ENCODE measurements around the gene HTR3B.
A peak's percentile ranks its signal among the peaks of the same experiment; 100 is the strongest.
"Not testable (repeated sequence)": the region's sequence is repeated elsewhere in the genome, so short reads cannot be mapped to it uniquely, and the experiment has no call there.

The HTR3B gene

DNA sequence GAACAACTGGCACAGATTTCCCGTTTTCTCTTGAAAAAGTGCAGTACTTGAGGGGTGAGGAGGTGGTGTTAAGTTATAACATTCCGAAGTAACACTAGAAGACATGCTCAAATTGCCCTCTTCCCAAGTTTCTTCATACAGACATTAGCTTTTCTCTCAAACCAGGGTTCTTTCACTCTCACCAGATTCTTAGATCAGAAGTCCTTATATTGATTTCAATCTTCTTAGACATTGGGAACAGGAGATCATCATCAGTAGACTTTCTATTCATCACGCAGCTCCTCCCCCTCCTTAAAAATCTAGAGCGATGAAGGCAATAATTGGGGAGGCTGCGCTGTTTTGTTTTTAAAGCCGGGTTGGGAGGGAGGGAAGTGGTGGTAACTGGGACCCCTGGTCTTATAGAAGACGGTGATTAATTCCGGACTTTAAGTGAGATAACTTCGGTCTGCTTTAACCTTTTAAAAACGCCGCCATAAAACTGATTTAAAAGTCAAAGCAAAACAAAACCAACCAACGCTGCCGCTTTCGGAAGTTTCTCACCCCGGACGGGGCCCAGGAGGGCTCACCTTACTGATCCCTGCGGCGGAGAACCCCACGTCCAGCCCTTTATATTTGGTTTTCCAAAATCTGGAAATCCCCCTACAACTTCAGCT lies 29.9 kb upstream of the HTR3B start:
- H3K27ac ChIP-seq (ENCODE audit: low read length) = no peak overlapping the region
- H3K27me3 ChIP-seq (ENCODE audit: control insufficient read depth, insufficient read depth, low read length) = no peaks in the 10 kb centered on the region
- H3K36me3 ChIP-seq (ENCODE audit: control insufficient read depth, low read depth, low read length) = peaks cover 7% of the 10 kb centered on the region
- H3K9ac ChIP-seq (ENCODE audit: low read length) = peak overlapping the region; percentile 83
- H3K4me1 ChIP-seq (ENCODE audit: control insufficient read depth, low read depth, low read length) = peaks cover 19% of the 10 kb centered on the region
- H3K9me3 ChIP-seq (ENCODE audit: control insufficient read depth, low read depth, low read length) = no peaks in the 10 kb centered on the region
- H3K4me3 ChIP-seq (ENCODE audit: low read length) = peak overlapping the region; percentile 85

GRCh38 chr11:113875234-113876073 lies 29.1 kb upstream of the HTR3B start, which contains the start of gene USP28:
Gene USP28 (minus strand): TSS chr11:113875572. CDS start chr11:113875501, 71 bp downstream.
- Histone ChIP-seq H3K9me3 (ENCODE audit: control insufficient read depth, low read depth, low read length) (no peaks in the 10 kb centered on the region), H3K27me3 (ENCODE audit: control insufficient read depth, insufficient read depth, low read length) (no peaks in the 10 kb centered on the region), H3K4me1 (ENCODE audit: control insufficient read depth, low read depth, low read length) (peaks cover 19% of the 10 kb centered on the region), H3K4me3 (ENCODE audit: low read length) (peak within 1 kb of the TSS; percentile 85), H3K36me3 (ENCODE audit: control insufficient read depth, low read depth, low read length) (peaks cover 5% of the 10 kb centered on the region), H3K27ac (ENCODE audit: low read length) (peak within 1 kb of the TSS; percentile 96), H3K9ac (ENCODE audit: low read length) (peak within 1 kb of the TSS; percentile 83)

DNA sequence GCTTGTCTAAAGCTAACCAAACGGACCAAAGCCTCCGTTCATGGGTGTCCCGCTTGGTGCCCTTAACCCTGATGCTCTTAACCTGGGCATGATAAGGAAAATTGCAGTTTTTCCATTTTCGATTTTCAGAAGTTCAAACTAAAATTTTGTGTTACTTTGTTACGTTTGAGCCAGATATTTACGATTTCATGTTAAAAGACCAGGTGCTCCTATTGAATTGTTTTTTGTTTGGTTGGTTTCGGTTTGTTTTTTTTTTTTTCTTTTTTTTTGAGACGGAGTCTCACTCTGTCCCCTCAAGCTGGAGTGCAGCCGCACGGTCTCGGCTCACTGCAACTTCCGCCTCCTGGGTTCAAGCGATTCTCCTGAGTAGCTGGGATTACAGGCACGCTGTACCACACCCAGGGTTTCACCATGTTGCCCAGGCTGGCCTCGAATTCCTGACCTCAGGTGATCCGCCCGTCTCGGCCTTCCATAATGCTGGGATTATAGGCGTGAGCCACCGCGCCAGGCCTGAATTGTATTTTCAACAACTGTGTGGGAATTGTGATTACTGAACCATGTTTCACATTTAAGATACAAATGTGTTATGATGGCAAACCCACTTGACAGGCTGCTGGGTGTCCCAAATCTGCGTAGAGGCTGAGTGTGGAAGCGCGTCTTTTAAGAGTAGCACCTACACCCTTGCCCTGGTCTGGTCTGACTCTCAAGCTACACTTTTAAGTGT lies 28.4 kb upstream of the HTR3B start:
- peaks cover 19% of the 10 kb centered on the region for H3K4me1 ChIP-seq (ENCODE audit: control insufficient read depth, low read depth, low read length)
- peak overlapping the region; percentile 96 for H3K27ac ChIP-seq (ENCODE audit: low read length)
- peak overlapping the region; percentile 81 for H3K9ac ChIP-seq (ENCODE audit: low read length)
- no peaks in the 10 kb centered on the region for H3K9me3 ChIP-seq (ENCODE audit: control insufficient read depth, low read depth, low read length)
- no peaks in the 10 kb centered on the region for H3K27me3 ChIP-seq (ENCODE audit: control insufficient read depth, insufficient read depth, low read length)
- H3K4me3 ChIP-seq (ENCODE audit: low read length) = peak overlapping the region; percentile 82
- H3K36me3 ChIP-seq (ENCODE audit: control insufficient read depth, low read depth, low read length) = no peaks in the 10 kb centered on the region

- Histone ChIP-seq H3K4me1 (ENCODE audit: control insufficient read depth, low read depth, low read length) (peaks cover 19% of the 10 kb centered on the region), H3K27ac (ENCODE audit: low read length) (no peak overlapping the region), H3K27me3 (ENCODE audit: control insufficient read depth, insufficient read depth, low read length) (no peaks in the 10 kb centered on the region), H3K36me3 (ENCODE audit: control insufficient read depth, low read depth, low read length) (no peaks in the 10 kb centered on the region), H3K4me3 (ENCODE audit: low read length) (no peak overlapping the region), H3K9me3 (ENCODE audit: control insufficient read depth, low read depth, low read length) (no peaks in the 10 kb centered on the region), H3K9ac (ENCODE audit: low read length) (no peak overlapping the region)
Observed at GRCh38 chr11:113876798-113877669, 27.6 kb upstream of the HTR3B start.

GRCh38 chr11:113877670-113878055 lies 26.9 kb upstream of the HTR3B start:
- no peaks in the 10 kb centered on the region for H3K27me3 ChIP-seq (ENCODE audit: control insufficient read depth, insufficient read depth, low read length)
- H3K4me3 ChIP-seq (ENCODE audit: low read length) = no peak overlapping the region
- no peaks in the 10 kb centered on the region for H3K36me3 ChIP-seq (ENCODE audit: control insufficient read depth, low read depth, low read length)
- H3K9me3 ChIP-seq (ENCODE audit: control insufficient read depth, low read depth, low read length) = no peaks in the 10 kb centered on the region
- no peak overlapping the region for H3K27ac ChIP-seq (ENCODE audit: low read length)
- no peak overlapping the region for H3K9ac ChIP-seq (ENCODE audit: low read length)
- H3K4me1 ChIP-seq (ENCODE audit: control insufficient read depth, low read depth, low read length) = peaks cover 18% of the 10 kb centered on the region

DNA sequence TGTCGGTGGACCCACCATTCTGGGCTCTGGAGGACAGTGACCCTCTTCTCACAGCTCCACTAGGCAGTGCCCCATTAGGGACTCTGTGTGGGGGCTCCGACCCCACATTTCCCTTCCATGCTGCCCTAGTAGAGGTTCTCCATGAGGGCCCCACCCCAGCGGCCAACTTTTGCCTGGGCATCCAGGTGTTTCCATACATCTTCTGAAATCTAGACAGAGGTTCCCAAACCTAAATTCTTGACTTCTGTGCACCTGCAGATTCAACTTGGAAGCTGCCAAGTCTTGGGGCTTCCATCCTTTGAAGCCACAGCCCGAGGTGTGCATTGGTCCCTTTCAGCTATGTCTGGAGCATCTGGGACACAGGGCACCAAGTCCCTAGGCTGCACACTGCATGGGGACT lies 25.1 kb upstream of the HTR3B start:
- H3K4me1 ChIP-seq (ENCODE audit: control insufficient read depth, low read depth, low read length); H3K27me3 ChIP-seq (ENCODE audit: control insufficient read depth, insufficient read depth, low read length); H3K4me3 ChIP-seq (ENCODE audit: low read length); H3K27ac ChIP-seq (ENCODE audit: low read length); H3K9ac ChIP-seq (ENCODE audit: low read length); H3K36me3 ChIP-seq (ENCODE audit: control insufficient read depth, low read depth, low read length); H3K9me3 ChIP-seq (ENCODE audit: control insufficient read depth, low read depth, low read length): not testable (repeated sequence)

GRCh38 chr11:113880971-113881370 lies 23.6 kb upstream of the HTR3B start:
- H3K9me3 ChIP-seq (ENCODE audit: control insufficient read depth, low read depth, low read length) = no peaks in the 10 kb centered on the region
- peaks cover 6% of the 10 kb centered on the region for H3K4me1 ChIP-seq (ENCODE audit: control insufficient read depth, low read depth, low read length)
- H3K4me3 ChIP-seq (ENCODE audit: low read length) = no peak overlapping the region
- H3K9ac ChIP-seq (ENCODE audit: low read length) = no peak overlapping the region
- H3K27me3 ChIP-seq (ENCODE audit: control insufficient read depth, insufficient read depth, low read length) = no peaks in the 10 kb centered on the region
- no peak overlapping the region for H3K27ac ChIP-seq (ENCODE audit: low read length)
- H3K36me3 ChIP-seq (ENCODE audit: control insufficient read depth, low read depth, low read length) = no peaks in the 10 kb centered on the region

- no peaks in the 10 kb centered on the region for H3K27me3 ChIP-seq (ENCODE audit: control insufficient read depth, insufficient read depth, low read length)
- H3K9ac ChIP-seq (ENCODE audit: low read length) = no peak overlapping the region
- H3K27ac ChIP-seq (ENCODE audit: low read length) = no peak overlapping the region
- H3K4me1 ChIP-seq (ENCODE audit: control insufficient read depth, low read depth, low read length) = no peaks in the 10 kb centered on the region
- no peaks in the 10 kb centered on the region for H3K36me3 ChIP-seq (ENCODE audit: control insufficient read depth, low read depth, low read length)
- no peaks in the 10 kb centered on the region for H3K9me3 ChIP-seq (ENCODE audit: control insufficient read depth, low read depth, low read length)
- H3K4me3 ChIP-seq (ENCODE audit: low read length) = no peak overlapping the region
Observed at GRCh38 chr11:113881856-113882255, 22.7 kb upstream of the HTR3B start.

- Histone ChIP-seq H3K4me3 (ENCODE audit: low read length) (no peak overlapping the region), H3K27ac (ENCODE audit: low read length) (no peak overlapping the region), H3K4me1 (ENCODE audit: control insufficient read depth, low read depth, low read length) (no peaks in the 10 kb centered on the region), H3K27me3 (ENCODE audit: control insufficient read depth, insufficient read depth, low read length) (no peaks in the 10 kb centered on the region), H3K9ac (ENCODE audit: low read length) (no peak overlapping the region), H3K9me3 (ENCODE audit: control insufficient read depth, low read depth, low read length) (no peaks in the 10 kb centered on the region), H3K36me3 (ENCODE audit: control insufficient read depth, low read depth, low read length) (no peaks in the 10 kb centered on the region)
Observed at GRCh38 chr11:113884361-113884836, 20.2 kb upstream of the HTR3B start.

GRCh38 chr11:113885897-113886296 lies 18.7 kb upstream of the HTR3B start:
- Histone ChIP-seq H3K9me3 (ENCODE audit: control insufficient read depth, low read depth, low read length) (no peaks in the 10 kb centered on the region), H3K4me1 (ENCODE audit: control insufficient read depth, low read depth, low read length) (no peaks in the 10 kb centered on the region), H3K27me3 (ENCODE audit: control insufficient read depth, insufficient read depth, low read length) (no peaks in the 10 kb centered on the region), H3K9ac (ENCODE audit: low read length) (no peak overlapping the region), H3K27ac (ENCODE audit: low read length) (no peak overlapping the region), H3K36me3 (ENCODE audit: control insufficient read depth, low read depth, low read length) (no peaks in the 10 kb centered on the region), H3K4me3 (ENCODE audit: low read length) (no peak overlapping the region)

DNA sequence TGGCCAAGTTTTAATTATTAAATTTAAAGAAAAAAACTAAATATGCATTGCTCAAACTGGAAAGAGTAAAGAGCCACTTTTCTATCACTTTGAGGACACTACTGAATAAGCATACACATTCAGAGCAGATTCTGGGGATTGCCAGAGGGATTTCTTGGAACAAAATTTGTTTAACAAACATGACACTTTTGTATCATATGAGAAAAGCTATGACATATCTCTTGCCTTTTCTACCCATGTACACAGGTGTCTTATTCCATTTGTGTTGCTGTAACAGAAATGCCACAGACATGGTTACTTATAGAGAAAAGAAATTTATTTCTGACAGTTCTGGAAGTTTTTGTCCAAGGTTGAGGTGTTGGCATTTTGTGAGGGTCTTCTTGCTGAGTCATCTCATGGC lies 15.7 kb upstream of the HTR3B start:
- Histone ChIP-seq H3K9ac (ENCODE audit: low read length) (no peak overlapping the region), H3K4me3 (ENCODE audit: low read length) (no peak overlapping the region), H3K36me3 (ENCODE audit: control insufficient read depth, low read depth, low read length) (no peaks in the 10 kb centered on the region), H3K27ac (ENCODE audit: low read length) (no peak overlapping the region), H3K9me3 (ENCODE audit: control insufficient read depth, low read depth, low read length) (no peaks in the 10 kb centered on the region), H3K4me1 (ENCODE audit: control insufficient read depth, low read depth, low read length) (no peaks in the 10 kb centered on the region), H3K27me3 (ENCODE audit: control insufficient read depth, insufficient read depth, low read length) (no peaks in the 10 kb centered on the region)

Data from iPS-18a (cell line).